Duodenal mucosa (tissue), 2 donors: ENCODE results near the gene PADI6.

Experiments
- H3K27ac ChIP-seq: one replicate; pipeline ENCODE4 v1.7.0; 2013; ENCODE audit warnings: low read depth, low read length
- H3K27me3 ChIP-seq, 2 donors: one replicate each; pipeline ENCODE4 v1.7.0; 2013; ENCODE audit warnings: low read length in 2 of 2, control low read depth in 1 of 2; ENCODE audit not compliant: insufficient read depth in 2 of 2, control insufficient read depth in 1 of 2
- H3K36me3 ChIP-seq, 2 donors: one replicate each; pipeline ENCODE4 v1.7.0; 2013; ENCODE audit warnings: low read length in 2 of 2, control low read depth in 1 of 2; ENCODE audit not compliant: insufficient read depth in 2 of 2, control insufficient read depth in 1 of 2
- H3K4me1 ChIP-seq, 2 donors: one replicate each; pipeline ENCODE4 v1.7.0; 2013; ENCODE audit warnings: low read length in 2 of 2, control low read depth in 1 of 2; ENCODE audit not compliant: insufficient read depth in 2 of 2, control insufficient read depth in 1 of 2
- H3K4me3 ChIP-seq, 2 donors: one replicate each; pipeline ENCODE4 v1.7.0; 2013; ENCODE audit warnings: low read length in 2 of 2, low read depth in 1 of 2
- H3K9ac ChIP-seq, 2 donors: one replicate each; pipeline ENCODE4 v1.7.0; 2013; ENCODE audit warnings: low read length in 2 of 2, low read depth in 1 of 2
- H3K9me3 ChIP-seq, 2 donors: one replicate each; pipeline ENCODE4 v1.7.0; 2013; ENCODE audit warnings: low read length in 2 of 2, control low read depth in 1 of 2; ENCODE audit not compliant: control insufficient read depth in 1 of 2

The PADI6 gene

DNA sequence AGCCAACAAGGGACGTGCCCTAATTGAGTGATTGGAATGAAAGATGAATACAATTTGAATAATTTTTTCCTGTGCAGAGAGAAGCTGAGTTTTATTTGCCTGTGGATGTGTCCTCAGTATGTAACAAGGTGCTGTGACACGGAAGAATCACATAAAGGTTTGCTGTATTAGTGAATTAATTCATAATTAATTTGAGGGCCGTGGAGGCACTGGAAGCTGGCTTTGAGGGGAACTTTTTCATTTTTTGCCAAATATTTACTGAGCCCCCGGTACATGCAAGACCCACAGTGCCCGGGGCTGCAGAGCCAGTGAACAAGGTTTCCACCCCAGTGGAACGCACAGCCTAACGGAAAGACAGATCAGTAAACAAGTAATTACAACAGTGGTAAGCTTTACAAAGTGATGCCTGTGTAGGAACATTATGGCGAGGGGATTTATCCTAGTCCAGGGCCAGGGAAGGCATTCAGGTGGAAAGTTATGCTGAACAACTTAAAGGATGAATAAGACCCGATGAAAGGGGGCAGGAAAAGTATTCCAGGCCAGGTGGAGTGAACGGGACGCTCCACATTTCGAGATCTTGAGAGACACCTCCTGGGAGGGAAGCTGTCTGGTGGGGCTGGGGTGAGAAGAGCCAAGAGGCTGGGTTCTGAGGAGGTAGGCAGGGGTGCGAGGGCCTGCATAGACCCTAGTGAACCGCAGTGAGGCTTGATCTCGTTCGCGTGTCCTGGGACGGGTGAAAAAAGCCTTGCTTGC is 68.3 kb downstream of the PADI6 start:
- Histone ChIP-seq H3K9me3 (no peaks in the 10 kb centered on the region), H3K27me3 (no peaks in the 10 kb centered on the region), H3K9ac (peak overlapping the region; percentile 24 to 28), H3K27ac (peak overlapping the region; percentile 11), H3K4me1 (peaks cover 17 to 27% of the 10 kb centered on the region in 2 donors), H3K4me3 (peak overlapping the region; percentile 56 to 67), H3K36me3 (no peaks in the 10 kb centered on the region)

DNA sequence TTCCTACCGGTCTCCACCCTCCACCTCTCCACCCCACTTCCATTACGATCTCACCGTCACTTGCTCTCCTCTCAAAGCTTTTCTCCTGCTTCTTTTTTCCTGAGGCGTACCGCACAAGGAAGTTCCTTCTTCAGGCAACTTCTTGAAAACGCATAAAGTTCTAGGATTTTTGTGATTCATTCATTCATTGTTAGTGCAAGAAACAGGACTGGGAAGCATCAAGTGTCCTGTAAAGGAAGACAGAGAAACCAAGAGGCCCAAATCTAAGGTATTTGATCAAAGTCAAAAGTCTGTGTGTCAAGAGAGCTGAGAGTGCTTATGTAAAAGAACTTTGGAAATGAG is 68.8 kb downstream of the PADI6 start:
- peaks cover 17 to 27% of the 10 kb centered on the region in 2 donors for H3K4me1 ChIP-seq
- H3K4me3 ChIP-seq, result no peak overlapping the region
- no peaks in the 10 kb centered on the region for H3K36me3 ChIP-seq
- H3K9ac ChIP-seq, result no peak overlapping the region
- no peak overlapping the region for H3K27ac ChIP-seq
- no peaks in the 10 kb centered on the region for H3K9me3 ChIP-seq
- no peaks in the 10 kb centered on the region for H3K27me3 ChIP-seq

GRCh38 chr1:17441265-17441992 is 69.4 kb downstream of the PADI6 start:
- no peaks in the 10 kb centered on the region for H3K27me3 ChIP-seq
- no peak overlapping the region for H3K9ac ChIP-seq
- H3K4me3 ChIP-seq, result no peak overlapping the region
- H3K9me3 ChIP-seq, result no peaks in the 10 kb centered on the region
- no peaks in the 10 kb centered on the region for H3K36me3 ChIP-seq
- H3K27ac ChIP-seq, result no peak overlapping the region
- H3K4me1 ChIP-seq, result peaks cover 17 to 25% of the 10 kb centered on the region in 2 donors

- Histone ChIP-seq H3K27ac (no peak overlapping the region), H3K27me3 (no peaks in the 10 kb centered on the region), H3K4me3 (no peak overlapping the region), H3K4me1 (peaks cover 14 to 20% of the 10 kb centered on the region in 2 donors), H3K9me3 (no peaks in the 10 kb centered on the region), H3K9ac (no peak overlapping the region), H3K36me3 (no peaks in the 10 kb centered on the region)
Observed at GRCh38 chr1:17441993-17442357, 70.0 kb downstream of the PADI6 start.

- Histone ChIP-seq H3K9ac (no peak overlapping the region), H3K4me1 (peaks cover 11 to 16% of the 10 kb centered on the region in 2 donors), H3K9me3 (no peaks in the 10 kb centered on the region), H3K27me3 (no peaks in the 10 kb centered on the region), H3K4me3 (no peak overlapping the region), H3K36me3 (no peaks in the 10 kb centered on the region), H3K27ac (no peak overlapping the region)
Observed at GRCh38 chr1:17442841-17443240, 70.8 kb downstream of the PADI6 start.

DNA sequence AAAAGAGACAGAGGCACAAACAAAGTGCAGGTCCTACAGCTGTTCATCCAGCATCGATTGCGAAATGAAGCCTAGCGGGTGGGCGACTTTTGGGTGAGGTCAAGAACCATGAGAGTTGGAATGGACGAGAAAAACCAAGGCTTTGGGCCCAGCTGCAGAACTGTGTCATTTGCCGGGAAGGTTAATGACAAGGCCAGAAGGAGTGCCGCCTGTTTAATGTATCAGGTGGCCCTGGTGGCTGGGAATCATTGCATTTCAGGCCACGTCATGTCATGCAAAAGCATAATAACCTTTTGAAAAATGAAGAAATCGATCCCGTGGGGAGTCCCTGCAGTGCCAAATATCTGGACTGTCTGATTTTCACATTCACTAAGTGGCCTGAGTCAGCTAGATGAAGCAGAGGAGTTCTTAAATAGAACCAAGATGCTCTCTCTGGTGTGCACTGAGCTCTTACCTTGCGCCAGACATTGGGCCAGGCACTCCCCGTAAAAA is 75.6 kb downstream of the PADI6 start:
- H3K4me3 ChIP-seq, result no peak overlapping the region
- no peak overlapping the region for H3K27ac ChIP-seq

More for the DNA sequence above, 75.6 kb downstream of the PADI6 start:
- no peaks in the 10 kb centered on the region for H3K9me3 ChIP-seq
- no peaks in the 10 kb centered on the region for H3K4me1 ChIP-seq
- H3K36me3 ChIP-seq, result no peaks in the 10 kb centered on the region
- no peaks in the 10 kb centered on the region for H3K27me3 ChIP-seq
- no peak overlapping the region for H3K9ac ChIP-seq
